Measurements from ENCODE around the gene RAB40C. TPM values are rescaled to one million over a fixed set of nuclear protein-coding genes. Genes with fewer than 3 reads are reported as not detected.

The RAB40C gene
- total and polyA plus RNA-seq, 9 of the 15 experiments (the other 6 are each of a cell fraction or from before 2014, with no cell fraction given) = 0.17 to 23.4 (median 8.7) TPM

DNA sequence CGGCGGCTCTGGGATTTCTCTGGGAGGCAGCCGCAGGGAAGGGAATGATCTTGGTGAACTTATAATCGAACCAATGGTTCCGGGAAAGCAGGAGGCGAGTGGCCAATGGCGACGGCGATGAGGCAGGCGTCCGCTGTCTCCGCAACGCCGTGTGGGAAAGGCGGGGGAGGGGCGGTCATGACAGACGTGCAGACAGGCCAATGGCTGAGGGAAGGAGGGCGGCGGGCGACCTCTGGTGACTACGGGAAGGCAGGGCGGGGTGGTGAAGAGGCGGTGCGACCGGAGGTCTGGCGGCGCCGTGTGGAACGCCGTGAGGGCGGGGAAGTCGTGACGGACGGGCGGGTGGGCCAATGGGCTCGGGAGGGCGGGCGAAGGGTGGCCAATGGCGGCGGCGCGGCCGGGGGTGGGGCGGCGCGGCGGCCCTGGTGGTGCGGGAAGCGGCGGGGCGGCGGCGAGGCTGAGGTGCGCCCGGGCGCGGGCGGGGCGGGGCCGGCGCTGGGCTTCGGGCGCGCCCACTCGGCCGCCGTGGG lies at the start of gene RAB40C (continued):
- TF ChIP-seq, protein P1, sequence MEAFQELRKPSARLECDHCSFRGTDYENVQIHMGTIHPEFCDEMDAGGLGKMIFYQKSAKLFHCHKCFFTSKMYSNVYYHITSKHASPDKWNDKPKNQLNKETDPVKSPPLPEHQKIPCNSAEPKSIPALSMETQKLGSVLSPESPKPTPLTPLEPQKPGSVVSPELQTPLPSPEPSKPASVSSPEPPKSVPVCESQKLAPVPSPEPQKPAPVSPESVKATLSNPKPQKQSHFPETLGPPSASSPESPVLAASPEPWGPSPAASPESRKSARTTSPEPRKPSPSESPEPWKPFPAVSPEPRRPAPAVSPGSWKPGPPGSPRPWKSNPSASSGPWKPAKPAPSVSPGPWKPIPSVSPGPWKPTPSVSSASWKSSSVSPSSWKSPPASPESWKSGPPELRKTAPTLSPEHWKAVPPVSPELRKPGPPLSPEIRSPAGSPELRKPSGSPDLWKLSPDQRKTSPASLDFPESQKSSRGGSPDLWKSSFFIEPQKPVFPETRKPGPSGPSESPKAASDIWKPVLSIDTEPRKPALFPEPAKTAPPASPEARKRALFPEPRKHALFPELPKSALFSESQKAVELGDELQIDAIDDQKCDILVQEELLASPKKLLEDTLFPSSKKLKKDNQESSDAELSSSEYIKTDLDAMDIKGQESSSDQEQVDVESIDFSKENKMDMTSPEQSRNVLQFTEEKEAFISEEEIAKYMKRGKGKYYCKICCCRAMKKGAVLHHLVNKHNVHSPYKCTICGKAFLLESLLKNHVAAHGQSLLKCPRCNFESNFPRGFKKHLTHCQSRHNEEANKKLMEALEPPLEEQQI (IDR thresholded peaks at IDR 0.05) = no peak
- TF ChIP-seq, protein P2, sequence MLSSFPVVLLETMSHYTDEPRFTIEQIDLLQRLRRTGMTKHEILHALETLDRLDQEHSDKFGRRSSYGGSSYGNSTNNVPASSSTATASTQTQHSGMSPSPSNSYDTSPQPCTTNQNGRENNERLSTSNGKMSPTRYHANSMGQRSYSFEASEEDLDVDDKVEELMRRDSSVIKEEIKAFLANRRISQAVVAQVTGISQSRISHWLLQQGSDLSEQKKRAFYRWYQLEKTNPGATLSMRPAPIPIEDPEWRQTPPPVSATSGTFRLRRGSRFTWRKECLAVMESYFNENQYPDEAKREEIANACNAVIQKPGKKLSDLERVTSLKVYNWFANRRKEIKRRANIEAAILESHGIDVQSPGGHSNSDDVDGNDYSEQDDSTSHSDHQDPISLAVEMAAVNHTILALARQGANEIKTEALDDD (IDR thresholded peaks at IDR 0.05) = no peak
- TF ChIP-seq, protein P3, sequence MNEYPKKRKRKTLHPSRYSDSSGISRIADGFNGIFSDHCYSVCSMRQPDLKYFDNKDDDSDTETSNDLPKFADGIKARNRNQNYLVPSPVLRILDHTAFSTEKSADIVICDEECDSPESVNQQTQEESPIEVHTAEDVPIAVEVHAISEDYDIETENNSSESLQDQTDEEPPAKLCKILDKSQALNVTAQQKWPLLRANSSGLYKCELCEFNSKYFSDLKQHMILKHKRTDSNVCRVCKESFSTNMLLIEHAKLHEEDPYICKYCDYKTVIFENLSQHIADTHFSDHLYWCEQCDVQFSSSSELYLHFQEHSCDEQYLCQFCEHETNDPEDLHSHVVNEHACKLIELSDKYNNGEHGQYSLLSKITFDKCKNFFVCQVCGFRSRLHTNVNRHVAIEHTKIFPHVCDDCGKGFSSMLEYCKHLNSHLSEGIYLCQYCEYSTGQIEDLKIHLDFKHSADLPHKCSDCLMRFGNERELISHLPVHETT (CRISPR knock-in tag; conservative IDR thresholded peaks at IDR 0.05 in 1 of 2, IDR thresholded peaks at IDR 0.05 in 1 of 2) = peak in 1 of 2 experiments; percentile 93; a peak in 2 of 4 replicates
- TF ChIP-seq ZBTB1 (CRISPR knock-in tag; IDR thresholded peaks at IDR 0.05; ENCODE audit: borderline replicate concordance, low read depth) = no peak
- peak; percentile 52; the same call in 1 of the 2 replicates for TF ChIP-seq NFRKB (IDR thresholded peaks at IDR 0.05; ENCODE audit: low read depth)
- TF ChIP-seq MEIS2 (IDR thresholded peaks at IDR 0.05; ENCODE audit: partially characterized antibody) = peak; percentile 31
- TF ChIP-seq MBD2 (IDR thresholded peaks at IDR 0.05; ENCODE audit: borderline replicate concordance, low read depth) = peak; percentile 93
- TF ChIP-seq, protein P4, sequence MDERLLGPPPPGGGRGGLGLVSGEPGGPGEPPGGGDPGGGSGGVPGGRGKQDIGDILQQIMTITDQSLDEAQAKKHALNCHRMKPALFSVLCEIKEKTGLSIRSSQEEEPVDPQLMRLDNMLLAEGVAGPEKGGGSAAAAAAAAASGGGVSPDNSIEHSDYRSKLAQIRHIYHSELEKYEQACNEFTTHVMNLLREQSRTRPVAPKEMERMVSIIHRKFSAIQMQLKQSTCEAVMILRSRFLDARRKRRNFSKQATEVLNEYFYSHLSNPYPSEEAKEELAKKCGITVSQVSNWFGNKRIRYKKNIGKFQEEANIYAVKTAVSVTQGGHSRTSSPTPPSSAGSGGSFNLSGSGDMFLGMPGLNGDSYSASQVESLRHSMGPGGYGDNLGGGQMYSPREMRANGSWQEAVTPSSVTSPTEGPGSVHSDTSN (CRISPR knock-in tag; IDR thresholded peaks at IDR 0.05; ENCODE audit: low read depth) = peak; percentile 98
- TF ChIP-seq, protein P4 (tag; conservative IDR thresholded peaks at IDR 0.05; ENCODE audit: low read depth) = peak; percentile 99
- no peak for TF ChIP-seq HLTF (IDR thresholded peaks at IDR 0.05)
- TF ChIP-seq KLF13 (tag; IDR thresholded peaks at IDR 0.05; ENCODE audit: borderline replicate concordance, low read depth) = no peak
- TF ChIP-seq, protein P5, sequence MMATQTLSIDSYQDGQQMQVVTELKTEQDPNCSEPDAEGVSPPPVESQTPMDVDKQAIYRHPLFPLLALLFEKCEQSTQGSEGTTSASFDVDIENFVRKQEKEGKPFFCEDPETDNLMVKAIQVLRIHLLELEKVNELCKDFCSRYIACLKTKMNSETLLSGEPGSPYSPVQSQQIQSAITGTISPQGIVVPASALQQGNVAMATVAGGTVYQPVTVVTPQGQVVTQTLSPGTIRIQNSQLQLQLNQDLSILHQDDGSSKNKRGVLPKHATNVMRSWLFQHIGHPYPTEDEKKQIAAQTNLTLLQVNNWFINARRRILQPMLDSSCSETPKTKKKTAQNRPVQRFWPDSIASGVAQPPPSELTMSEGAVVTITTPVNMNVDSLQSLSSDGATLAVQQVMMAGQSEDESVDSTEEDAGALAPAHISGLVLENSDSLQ (IDR thresholded peaks at IDR 0.05) = peak; percentile 100
- 0 out of 2 replicates have a peak, but pooled peaks have one; percentile 30 for TF ChIP-seq MYC (IDR thresholded peaks at IDR 0.05; ENCODE audit: low read depth, low read length)
- 0 out of 2 replicates have a peak, but pooled peaks have one; percentile 10 for TF ChIP-seq MYC (CRISPR knock-in tag; IDR thresholded peaks at IDR 0.05; ENCODE audit: borderline replicate concordance, low read depth)
- TF ChIP-seq POLR2B (IDR thresholded peaks at IDR 0.05; ENCODE audit: low read depth, partially characterized antibody) = peak; percentile 19
- no peak for TF ChIP-seq GTF2F1 (IDR thresholded peaks at IDR 0.05; ENCODE audit: low read depth, low read length)
- TF ChIP-seq ZNF589 (CRISPR knock-in tag; IDR thresholded peaks at IDR 0.05; ENCODE audit: low read depth) = no peak
- peak; percentile 55; the same call in 1 of the 2 replicates for TF ChIP-seq POLR2A (conservative IDR thresholded peaks at IDR 0.05)
